Testis (tissue), 3 donors: ENCODE measurements around the gene EFNA2. TPM values are rescaled to one million over a fixed set of nuclear protein-coding genes. Genes with fewer than 3 reads are reported as not detected.

Experiments
- DNase-seq: peaks from one replicate; pipeline ENCODE4 v3.0.0-alpha.2; 2019
- H3K27ac ChIP-seq, 2 donors: fragments of 200-600 bp; sonication (generic); one replicate each; pipeline ENCODE4 v1.5.1; 2019
- H3K27me3 ChIP-seq: fragments of 200-600 bp; sonication (generic); one replicate; pipeline ENCODE4 v1.5.1; 2019
- H3K36me3 ChIP-seq: fragments of 200-600 bp; sonication (generic); one replicate; pipeline ENCODE4 v1.5.1; 2017; ENCODE audit warnings: low read depth; ENCODE audit errors: missing control alignments
- H3K4me1 ChIP-seq: fragments of 200-600 bp; sonication (generic); one replicate; pipeline ENCODE4 v1.5.1; 2019
- H3K4me3 ChIP-seq, 2 donors: fragments of 200-600 bp; sonication (generic); one replicate each; pipeline ENCODE4 v1.5.1; 2017 to 2019
- H3K9me3 ChIP-seq: fragments of 200-600 bp; sonication (generic); one replicate; pipeline ENCODE4 v1.5.1; 2017
- POLR2A ChIP-seq: fragments of 450-650 bp; IDR thresholded peaks from one replicate; pipeline ENCODE4 v1.6.1; 2017; ENCODE audit warnings: antibody characterized with exemption, mild to moderate bottlenecking, moderate library complexity
- WGBS, 2 donors: methylation state at CpG; one replicate each; pipeline ENCODE4 v1.1.5; 2018; 5-methylcytosine and 5-hydroxymethylcytosine counted together
- intact Hi-C: fragments of 100-400 bp; cut with DNase I; formaldehyde crosslinking; loops from one replicate; pipeline ENCODE4 v1.15.1; 2023; ENCODE audit warnings: low total_unique reads
- polyA plus RNA-seq: library from polyadenylated mRNA; stranded (reverse); fragments of 350-450 nt; fragmentation: Illumina TruSeq; extraction: RNeasy Lipid Tissue Mini Kit (QIAGEN cat#74804); gene quantifications from one replicate; pipeline ENCODE4 v1.2.3, GENCODE V29; 2014; ENCODE audit warnings: low read depth, low replicate concordance; ENCODE audit not compliant: insufficient read depth
- total RNA-seq, 2 donors: library from RNA; depleted of rRNA; stranded (reverse); fragments of >200 nt; gene quantifications; one replicate each; pipeline ENCODE4 v1.2.3, GENCODE V29; 2016
- TF ChIP-seq, protein P1 (sequence below), 3 experiments: fragments of 450-650 bp in 2 of 3; fragments of 200-600 bp in 1 of 3; sonication (generic) in 1 of 3; IDR thresholded peaks; one replicate each; pipeline ENCODE4 v1.5.1; 2016 to 2019; ENCODE audit warnings: antibody characterized with exemption in 3 of 3, mild to moderate bottlenecking in 2 of 3, moderate library complexity in 1 of 3

The EFNA2 gene
- total and polyA plus RNA-seq, 3 donors from 2014 or later = 0.61 to 2.9 (median 1.5) TPM

DNA sequence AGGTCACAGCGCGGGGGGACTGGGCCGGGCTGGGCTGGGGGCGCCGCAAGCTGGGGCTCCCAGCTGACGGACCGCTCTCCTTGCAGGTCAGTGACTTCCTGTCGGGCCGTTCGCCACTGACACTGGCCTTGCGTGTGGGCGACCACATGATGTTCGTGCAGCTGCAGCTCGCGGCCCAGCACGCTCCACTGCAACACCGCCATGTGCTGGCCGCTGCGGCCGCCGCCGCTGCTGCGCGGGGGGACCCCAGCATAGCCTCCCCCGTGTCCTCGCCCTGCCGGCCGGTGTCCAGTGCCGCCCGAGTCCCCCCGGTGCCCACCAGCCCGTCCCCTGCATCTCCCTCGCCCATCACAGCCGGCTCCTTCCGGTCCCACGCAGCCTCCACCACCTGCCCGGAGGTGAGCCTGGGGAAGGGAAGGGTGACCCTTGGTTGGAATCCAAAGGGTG is 31.6 kb upstream of the EFNA2 start:
- TF ChIP-seq, protein P1, sequence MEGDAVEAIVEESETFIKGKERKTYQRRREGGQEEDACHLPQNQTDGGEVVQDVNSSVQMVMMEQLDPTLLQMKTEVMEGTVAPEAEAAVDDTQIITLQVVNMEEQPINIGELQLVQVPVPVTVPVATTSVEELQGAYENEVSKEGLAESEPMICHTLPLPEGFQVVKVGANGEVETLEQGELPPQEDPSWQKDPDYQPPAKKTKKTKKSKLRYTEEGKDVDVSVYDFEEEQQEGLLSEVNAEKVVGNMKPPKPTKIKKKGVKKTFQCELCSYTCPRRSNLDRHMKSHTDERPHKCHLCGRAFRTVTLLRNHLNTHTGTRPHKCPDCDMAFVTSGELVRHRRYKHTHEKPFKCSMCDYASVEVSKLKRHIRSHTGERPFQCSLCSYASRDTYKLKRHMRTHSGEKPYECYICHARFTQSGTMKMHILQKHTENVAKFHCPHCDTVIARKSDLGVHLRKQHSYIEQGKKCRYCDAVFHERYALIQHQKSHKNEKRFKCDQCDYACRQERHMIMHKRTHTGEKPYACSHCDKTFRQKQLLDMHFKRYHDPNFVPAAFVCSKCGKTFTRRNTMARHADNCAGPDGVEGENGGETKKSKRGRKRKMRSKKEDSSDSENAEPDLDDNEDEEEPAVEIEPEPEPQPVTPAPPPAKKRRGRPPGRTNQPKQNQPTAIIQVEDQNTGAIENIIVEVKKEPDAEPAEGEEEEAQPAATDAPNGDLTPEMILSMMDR (IDR thresholded peaks at IDR 0.05) = no peak
- no peak for TF ChIP-seq POLR2A
- peak overlapping the region; percentile 77 to 95 for H3K27ac ChIP-seq
- intact Hi-C loops = no loop called here
- no peaks in the 10 kb centered on the region for H3K36me3 ChIP-seq
- no peaks in the 10 kb centered on the region for H3K9me3 ChIP-seq
- WGBS, 2 donors = 77 to 84% methylated on average over 16 to 37 of the region's 37 CpGs
- H3K27me3 ChIP-seq = no peaks in the 10 kb centered on the region
- no peak overlapping the region for H3K4me3 ChIP-seq
- peaks cover 56% of the 10 kb centered on the region for H3K4me1 ChIP-seq
- DNase-seq = peak; percentile 74

DNA sequence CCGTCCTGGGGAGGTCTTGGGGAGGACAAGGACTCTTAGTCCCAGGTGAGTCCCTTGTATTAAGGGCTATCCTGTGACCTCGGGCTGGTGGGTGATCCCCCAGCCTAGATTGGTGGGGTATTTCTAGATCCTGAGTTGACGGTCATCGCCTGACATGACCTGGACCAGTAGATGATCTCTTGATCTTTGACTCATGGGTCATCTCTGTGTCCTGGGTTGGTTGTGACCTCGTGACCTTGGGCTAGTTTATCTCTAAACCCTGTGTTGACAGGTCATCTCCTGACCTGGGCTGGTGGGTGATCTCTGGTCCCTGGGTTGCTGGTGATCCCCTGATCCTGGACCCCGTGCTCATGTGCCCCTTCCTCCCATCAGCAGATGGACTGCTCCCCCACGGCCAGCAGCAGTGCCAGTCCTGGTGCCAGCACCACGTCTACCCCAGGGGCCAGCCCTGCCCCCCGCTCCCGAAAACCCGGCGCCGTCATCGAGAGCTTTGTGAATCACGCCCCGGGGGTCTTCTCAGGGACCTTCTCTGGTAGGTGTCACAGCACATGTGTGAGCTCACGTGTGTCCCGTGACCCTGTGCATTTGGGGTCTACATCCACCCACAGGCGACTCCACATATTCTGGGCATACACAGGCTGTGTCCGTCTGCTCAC is 31.0 kb upstream of the EFNA2 start:
- TF ChIP-seq, protein P1 (IDR thresholded peaks at IDR 0.05) = no peak
- no peak for TF ChIP-seq POLR2A
- intact Hi-C loops = no loop called here
- no peaks in the 10 kb centered on the region for H3K9me3 ChIP-seq
- no peaks in the 10 kb centered on the region for H3K36me3 ChIP-seq
- 89 to 91% methylated on average over 14 to 20 of the region's 20 CpGs for WGBS, 2 donors
- no peak overlapping the region for H3K4me3 ChIP-seq
- H3K4me1 ChIP-seq = peaks cover 62% of the 10 kb centered on the region
- H3K27ac ChIP-seq = peak overlapping the region; percentile 77 to 95
- no peak for DNase-seq
- H3K27me3 ChIP-seq = no peaks in the 10 kb centered on the region

DNA sequence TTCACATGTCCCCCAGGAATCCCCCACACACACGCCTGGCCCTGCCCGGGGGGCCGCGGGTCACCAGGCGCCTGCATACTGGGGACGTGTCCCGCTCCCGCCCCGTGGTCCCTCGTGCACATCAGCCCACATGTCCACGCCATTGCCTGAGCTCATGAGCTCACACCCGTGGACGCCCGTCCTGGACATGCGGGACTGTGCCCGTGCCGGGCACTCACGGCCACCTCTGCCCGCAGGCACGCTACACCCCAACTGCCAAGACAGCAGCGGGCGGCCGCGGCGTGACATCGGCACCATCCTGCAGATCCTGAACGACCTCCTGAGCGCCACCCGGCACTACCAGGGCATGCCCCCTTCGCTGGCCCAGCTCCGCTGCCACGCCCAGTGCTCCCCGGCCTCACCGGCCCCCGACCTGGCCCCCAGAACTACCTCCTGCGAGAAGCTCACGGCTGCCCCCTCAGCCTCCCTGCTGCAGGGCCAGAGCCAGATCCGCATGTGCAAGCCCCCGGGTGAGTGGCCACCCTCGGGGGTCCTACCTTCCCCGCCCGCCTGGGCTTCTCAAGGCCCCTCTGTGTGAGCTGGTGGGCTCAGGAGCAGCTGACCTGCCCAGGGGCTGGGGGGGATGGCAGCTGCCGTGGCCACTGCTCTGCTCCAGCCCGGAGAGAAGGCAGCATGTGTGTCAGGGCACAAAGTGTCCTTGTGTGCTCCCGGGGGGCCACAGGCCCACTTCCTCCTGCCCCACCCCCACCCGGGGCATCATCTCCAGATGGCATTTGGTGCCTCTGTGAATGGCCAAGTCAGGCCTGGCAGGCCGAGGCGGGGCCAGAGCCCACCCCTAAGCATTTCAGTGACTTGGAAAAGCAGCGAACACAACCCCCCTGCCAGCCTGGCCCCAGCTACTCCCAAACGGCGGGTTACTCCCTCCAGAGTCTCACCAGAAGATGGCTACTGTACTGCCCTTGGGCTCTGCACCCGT is 30.2 kb upstream of the EFNA2 start:
- intact Hi-C loops = no loop called here
- Histone ChIP-seq H3K9me3 (no peaks in the 10 kb centered on the region), H3K36me3 (no peaks in the 10 kb centered on the region), H3K27me3 (no peaks in the 10 kb centered on the region), H3K4me3 (no peak overlapping the region), H3K27ac (peak overlapping the region; percentile 30 to 77), H3K4me1 (peaks cover 70% of the 10 kb centered on the region)
- TF ChIP-seq, protein P1 (IDR thresholded peaks at IDR 0.05) = no peak
- no peak for TF ChIP-seq POLR2A
- 93 to 98% methylated on average over 22 to 50 of the region's 52 CpGs for WGBS, 2 donors
- no peak for DNase-seq

DNA sequence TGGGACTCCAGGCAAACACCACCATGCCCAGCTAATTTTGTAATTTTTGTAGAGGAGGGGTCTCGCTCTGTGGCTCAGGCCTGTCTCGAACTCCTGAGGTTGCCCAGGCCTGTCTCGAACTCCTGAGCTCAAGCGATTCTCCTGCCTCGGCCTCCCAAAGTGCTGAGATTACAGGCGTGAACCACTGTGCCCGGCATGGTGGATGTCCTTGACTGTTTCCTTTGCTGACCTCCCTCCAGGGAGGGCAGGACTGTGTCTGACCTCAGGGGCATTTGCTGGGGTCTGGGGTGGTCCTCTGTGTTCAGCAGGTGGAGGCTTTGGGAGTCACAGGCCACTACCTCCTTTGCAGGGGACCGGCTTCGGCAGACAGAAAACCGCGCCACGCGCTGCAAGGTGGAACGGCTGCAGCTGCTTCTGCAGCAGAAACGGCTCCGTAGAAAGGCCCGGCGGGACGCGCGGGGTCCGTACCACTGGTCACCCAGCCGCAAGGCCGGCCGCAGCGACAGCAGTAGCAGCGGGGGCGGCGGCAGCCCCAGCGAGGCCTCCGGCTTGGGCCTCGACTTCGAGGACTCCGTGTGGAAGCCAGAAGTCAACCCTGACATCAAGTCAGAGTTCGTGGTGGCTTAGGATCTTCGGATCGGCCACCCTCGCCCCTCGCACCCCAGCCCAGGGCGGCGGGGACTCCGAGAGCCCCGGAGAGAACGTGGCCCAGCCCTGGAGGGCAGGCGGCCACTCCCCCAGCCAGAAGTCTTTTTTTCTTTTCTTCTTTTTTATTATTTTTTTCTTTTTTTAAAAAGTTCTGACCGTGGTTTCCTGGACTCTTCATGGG is 28.8 kb upstream of the EFNA2 start:
- Histone ChIP-seq H3K9me3 (no peaks in the 10 kb centered on the region), H3K4me3 (no peak overlapping the region), H3K4me1 (peaks cover 72% of the 10 kb centered on the region), H3K27ac (peak overlapping the region in 1 of 2 donors; percentile 36), H3K36me3 (no peaks in the 10 kb centered on the region), H3K27me3 (no peaks in the 10 kb centered on the region)
- intact Hi-C loops = no loop called here
- 84 to 88% methylated on average over 34 to 45 of the region's 46 CpGs for WGBS, 2 donors
- DNase-seq = no peak
- TF ChIP-seq POLR2A = no peak
- TF ChIP-seq, protein P1 (IDR thresholded peaks at IDR 0.05) = no peak
